ENCODE data around the gene PIPOX. TPM values are rescaled to one million over a fixed set of nuclear protein-coding genes. Genes with fewer than 3 reads are reported as not detected.

PIPOX gene
- total RNA-seq, 6 donors from 2014 or later = 0.91 to 3.6 (median 2.2) TPM; not detected in 2

DNA sequence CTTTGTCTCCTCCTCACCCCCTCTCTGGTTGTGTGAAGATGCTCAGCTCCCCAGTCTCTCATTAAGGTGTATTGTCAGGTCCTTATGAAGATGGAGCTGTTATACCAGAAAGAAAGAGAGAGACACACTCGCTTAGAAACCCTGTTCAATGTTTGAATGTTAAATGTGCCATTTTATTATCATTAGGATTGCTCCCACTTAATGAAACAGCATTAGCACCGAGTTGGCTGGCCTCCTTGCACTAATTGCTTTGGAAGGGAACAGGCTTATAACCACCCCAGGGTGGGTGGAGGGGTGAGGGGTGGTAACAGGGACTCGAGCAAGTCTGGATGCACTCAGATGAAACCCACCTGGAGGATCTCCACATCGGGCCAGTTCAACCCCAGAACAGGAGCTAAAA is 14.4 kb downstream of the PIPOX start:
- 66 to 71% methylated on average over 4 of the region's 4 CpGs for WGBS, 2 donors
- Histone ChIP-seq H3K4me3 (no peak overlapping the region), H3K36me3 (no peaks in the 10 kb centered on the region), H3K27ac (no peak overlapping the region), H3K4me1 (no peaks in the 10 kb centered on the region), H3K9me3 (no peaks in the 10 kb centered on the region), H3K27me3 (no peaks in the 10 kb centered on the region)
- ATAC-seq (ENCODE audit: low FRiP score in 2 of 2) (no peak), DNase-seq (no peak)
- TF ChIP-seq POLR2A (IDR thresholded peaks at IDR 0.05) (no peak), EP300 (IDR thresholded peaks at IDR 0.05) (no peak), POLR2AphosphoS5 (IDR thresholded peaks at IDR 0.05) (no peak), CTCF (IDR thresholded peaks at IDR 0.05) (no peak)

DNA sequence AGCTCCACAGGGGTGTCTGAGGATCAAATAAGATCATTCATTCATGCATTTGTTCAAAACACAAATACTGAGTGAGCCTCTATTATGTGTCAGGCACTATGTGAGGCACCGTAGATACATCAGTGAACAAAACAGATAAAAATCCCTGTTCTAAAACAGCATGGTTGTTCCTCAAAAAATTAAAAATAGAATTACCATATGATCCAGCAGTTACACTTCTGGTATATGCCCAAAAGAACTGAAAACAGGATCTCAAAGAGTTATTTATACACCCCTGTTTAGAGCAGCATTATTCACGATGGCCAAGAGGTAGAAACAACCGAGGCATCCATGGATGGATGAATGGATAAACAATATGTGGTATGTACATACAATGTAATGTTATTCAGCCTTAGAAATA is 15.4 kb downstream of the PIPOX start:
- no peak overlapping the region for H3K27ac ChIP-seq
- TF ChIP-seq CTCF (IDR thresholded peaks at IDR 0.05) (no peak), POLR2A (IDR thresholded peaks at IDR 0.05) (no peak), EP300 (IDR thresholded peaks at IDR 0.05) (no peak), POLR2AphosphoS5 (IDR thresholded peaks at IDR 0.05) (no peak)
- 82 to 84% methylated on average over 3 of the region's 3 CpGs for WGBS, 2 donors
- ATAC-seq (ENCODE audit: low FRiP score in 2 of 2) = no peak
- H3K27me3 ChIP-seq = no peaks in the 10 kb centered on the region
- DNase-seq = no peak
- H3K4me1 ChIP-seq = no peaks in the 10 kb centered on the region
- H3K4me3 ChIP-seq = no peak overlapping the region
- H3K36me3 ChIP-seq = no peaks in the 10 kb centered on the region
- no peaks in the 10 kb centered on the region for H3K9me3 ChIP-seq

DNA sequence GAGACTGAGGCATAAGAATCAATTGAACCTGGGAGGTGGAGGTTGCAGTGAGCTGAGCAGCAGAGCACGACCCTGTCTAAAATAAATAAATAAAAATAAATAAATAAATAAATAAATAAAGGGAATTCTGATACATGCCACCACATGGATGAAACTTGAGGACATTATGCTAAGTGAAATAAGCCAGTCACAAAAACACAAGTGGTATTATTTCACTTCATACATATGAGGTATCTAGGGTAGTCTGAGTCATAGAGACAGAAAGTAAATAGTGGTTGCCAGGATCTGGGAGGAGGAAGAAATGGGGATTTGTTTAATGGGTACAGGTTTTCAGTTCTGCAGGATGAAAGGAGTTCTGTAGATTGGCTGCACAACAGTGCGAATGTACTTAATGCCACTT is 16.3 kb downstream of the PIPOX start:
- no peak for DNase-seq
- no peak overlapping the region for H3K4me3 ChIP-seq
- TF ChIP-seq EP300 (IDR thresholded peaks at IDR 0.05) = no peak
- TF ChIP-seq POLR2AphosphoS5 (IDR thresholded peaks at IDR 0.05) = no peak
- TF ChIP-seq POLR2A (IDR thresholded peaks at IDR 0.05) = no peak
- TF ChIP-seq CTCF (IDR thresholded peaks at IDR 0.05) = no peak
- H3K27ac ChIP-seq = no peak overlapping the region
- no peaks in the 10 kb centered on the region for H3K27me3 ChIP-seq
- no peaks in the 10 kb centered on the region for H3K4me1 ChIP-seq
- peak in 1 of 2 donors; percentile 17 for ATAC-seq (ENCODE audit: low FRiP score in 2 of 2)
- H3K9me3 ChIP-seq = no peaks in the 10 kb centered on the region
- H3K36me3 ChIP-seq = no peaks in the 10 kb centered on the region
- WGBS, 2 donors = 71 to 82% methylated on average over 2 of the region's 2 CpGs

DNA sequence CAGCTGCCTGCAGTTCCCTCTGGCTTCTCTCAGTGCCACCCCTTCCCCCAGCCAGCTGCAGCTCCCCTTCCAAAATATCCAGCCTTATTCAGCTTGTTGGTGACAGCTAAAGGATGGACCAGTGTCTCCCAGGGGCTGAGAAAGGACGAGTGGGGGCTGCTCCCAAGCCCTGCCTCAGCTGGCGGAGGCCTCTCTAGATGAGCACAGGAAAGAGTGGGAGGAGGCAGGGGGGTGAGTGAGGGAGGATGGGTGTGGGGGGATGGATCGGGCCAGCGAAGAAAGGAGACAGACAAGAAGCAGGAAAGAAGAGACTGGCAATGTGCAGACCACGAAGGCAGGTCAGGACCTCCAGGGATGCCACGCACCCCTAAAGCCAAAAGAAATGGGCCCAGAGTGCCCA is 17.5 kb downstream of the PIPOX start:
- no peaks in the 10 kb centered on the region for H3K4me1 ChIP-seq
- H3K27ac ChIP-seq = no peak overlapping the region
- 48 to 71% methylated on average over 6 of the region's 6 CpGs for WGBS, 2 donors
- no peaks in the 10 kb centered on the region for H3K36me3 ChIP-seq
- ATAC-seq (ENCODE audit: low FRiP score in 2 of 2) = no peak
- no peak for TF ChIP-seq CTCF (IDR thresholded peaks at IDR 0.05)
- no peak for TF ChIP-seq EP300 (IDR thresholded peaks at IDR 0.05)
- no peak for TF ChIP-seq POLR2A (IDR thresholded peaks at IDR 0.05)
- TF ChIP-seq POLR2AphosphoS5 (IDR thresholded peaks at IDR 0.05) = no peak
- H3K27me3 ChIP-seq = no peaks in the 10 kb centered on the region
- H3K9me3 ChIP-seq = no peaks in the 10 kb centered on the region
- H3K4me3 ChIP-seq = no peak overlapping the region
- no peak for DNase-seq

- Histone ChIP-seq H3K27ac (no peak overlapping the region), H3K9me3 (no peaks in the 10 kb centered on the region), H3K36me3 (no peaks in the 10 kb centered on the region), H3K4me1 (no peaks in the 10 kb centered on the region), H3K4me3 (no peak overlapping the region), H3K27me3 (no peaks in the 10 kb centered on the region)
- no peak for DNase-seq
- no peak for TF ChIP-seq EP300 (IDR thresholded peaks at IDR 0.05)
- TF ChIP-seq POLR2A (IDR thresholded peaks at IDR 0.05) = no peak
- TF ChIP-seq POLR2AphosphoS5 (IDR thresholded peaks at IDR 0.05) = no peak
- 56 to 63% methylated on average over 8 of the region's 8 CpGs for WGBS, 2 donors
- ATAC-seq (ENCODE audit: low FRiP score in 2 of 2) = no peak
These were observed 18.1 kb downstream of the PIPOX start for GRCh38 chr17:29061036-29061435.
